HG03045 (cell line): Measurements from ENCODE around the gene KRTAP10-2.
"Not testable (repeated sequence)": the region's sequence is repeated elsewhere in the genome, so short reads cannot be mapped to it uniquely, and the experiment has no call there.

Source experiments
- ATAC-seq: cut with Tn5 transposase; IDR thresholded peaks from one replicate; pipeline ENCODE4 v1.9.1; 2021; ENCODE audit warnings: mild to moderate bottlenecking, moderate library complexity; ENCODE audit not compliant: unreplicated experiment

The KRTAP10-2 gene

DNA sequence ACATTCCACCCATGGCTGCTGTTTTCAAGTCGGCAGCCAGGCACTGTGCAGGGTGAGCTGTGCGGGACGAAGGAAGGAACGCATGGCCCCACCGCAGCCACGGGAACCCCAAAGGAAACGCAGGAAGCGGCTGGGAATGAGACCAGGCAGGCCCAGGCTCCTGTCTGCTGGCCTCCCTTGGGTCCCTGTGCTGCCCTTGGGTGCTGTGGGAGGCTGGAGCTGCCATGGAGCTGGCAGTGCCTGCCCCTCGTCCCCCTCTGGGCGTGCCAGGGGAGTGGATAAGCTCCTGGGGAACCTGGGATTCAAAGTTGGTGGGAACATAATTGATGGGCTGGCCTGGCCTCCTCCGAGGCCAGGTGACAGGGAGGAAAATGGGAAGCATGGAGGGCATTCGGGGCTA is 17.0 kb upstream of the KRTAP10-2 start:
- no peak for ATAC-seq

DNA sequence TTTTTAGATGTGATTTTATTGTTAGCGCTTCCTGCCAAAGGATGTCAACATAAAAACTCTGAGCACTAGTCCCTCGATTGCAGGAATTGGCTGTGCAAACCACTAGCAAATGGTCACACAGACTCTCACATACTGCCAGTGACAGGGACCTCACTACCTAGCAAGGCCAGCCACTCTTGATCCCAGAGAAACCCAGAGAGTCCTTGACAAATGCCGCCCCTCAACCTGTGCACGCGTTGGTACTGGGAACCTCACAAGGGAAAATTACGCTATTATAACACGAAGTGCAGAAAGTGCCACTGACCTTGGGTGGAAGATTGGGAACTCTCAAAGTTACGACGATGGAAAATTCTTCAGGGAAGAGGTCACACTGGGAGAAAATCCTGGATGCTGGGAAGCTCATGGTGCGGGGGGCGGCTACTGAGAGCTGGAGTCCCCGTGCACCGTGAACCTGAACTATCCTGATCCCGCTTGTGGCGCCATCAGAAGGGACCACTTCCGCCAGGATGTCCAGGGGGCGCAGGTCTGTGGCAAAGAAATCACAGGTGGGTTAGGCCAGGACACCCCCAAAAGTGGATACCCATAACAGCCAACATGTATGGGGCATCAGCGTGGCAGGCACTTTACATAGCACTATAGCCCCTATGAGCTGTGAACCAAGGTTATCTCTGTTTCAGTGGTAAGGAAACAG is 16.3 kb upstream of the KRTAP10-2 start:
- no peak for ATAC-seq

DNA sequence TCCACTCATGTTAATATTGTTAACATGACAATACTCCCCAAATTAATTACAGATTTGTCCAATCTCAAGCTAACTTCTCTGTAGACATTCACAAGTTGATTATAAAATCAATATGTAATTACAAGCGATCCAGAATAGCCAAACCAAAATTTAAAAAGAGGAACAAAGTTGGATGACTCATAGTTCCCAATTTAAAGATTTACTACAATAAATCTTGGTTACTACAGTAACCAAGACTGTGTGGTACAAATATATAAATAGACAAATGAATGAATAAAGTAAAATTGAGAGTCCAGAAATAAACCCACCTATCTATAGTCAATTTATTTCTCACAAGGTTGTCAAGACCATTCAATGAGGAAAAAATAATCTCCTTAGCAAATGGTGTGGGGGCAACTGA is 15.1 kb upstream of the KRTAP10-2 start:
- ATAC-seq, result no peak

DNA sequence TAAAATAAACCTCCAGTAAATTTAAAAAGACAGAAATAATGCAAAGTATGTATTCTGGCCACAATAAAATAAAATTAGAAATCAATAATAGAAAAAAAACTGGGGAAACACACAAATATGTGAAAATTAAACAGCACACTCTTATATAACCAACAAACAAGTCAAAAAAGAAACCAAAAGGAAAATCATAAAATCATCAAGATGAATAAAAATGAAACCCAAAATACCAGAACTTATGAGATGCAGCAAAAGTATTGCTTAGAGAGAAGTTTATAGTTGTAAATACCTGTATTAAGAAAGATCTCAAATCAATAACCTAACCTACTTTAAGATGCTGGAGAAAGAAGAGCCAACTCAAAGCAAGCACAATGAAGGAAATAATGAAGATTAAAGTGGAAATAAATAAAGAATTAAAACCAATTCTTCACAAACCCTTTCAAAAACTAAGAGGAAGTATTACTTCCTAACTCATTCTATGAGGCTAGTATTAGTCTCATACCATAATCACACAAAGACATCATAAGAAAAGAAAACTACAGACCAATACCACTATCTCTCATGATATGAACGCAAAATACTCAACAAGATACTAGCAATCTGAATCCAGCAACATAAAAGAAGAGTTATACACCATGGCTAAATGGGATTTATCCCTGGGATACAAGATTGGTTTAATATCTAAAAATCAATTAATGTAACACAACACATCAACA is 13.7 kb upstream of the KRTAP10-2 start:
- ATAC-seq, result no peak

DNA sequence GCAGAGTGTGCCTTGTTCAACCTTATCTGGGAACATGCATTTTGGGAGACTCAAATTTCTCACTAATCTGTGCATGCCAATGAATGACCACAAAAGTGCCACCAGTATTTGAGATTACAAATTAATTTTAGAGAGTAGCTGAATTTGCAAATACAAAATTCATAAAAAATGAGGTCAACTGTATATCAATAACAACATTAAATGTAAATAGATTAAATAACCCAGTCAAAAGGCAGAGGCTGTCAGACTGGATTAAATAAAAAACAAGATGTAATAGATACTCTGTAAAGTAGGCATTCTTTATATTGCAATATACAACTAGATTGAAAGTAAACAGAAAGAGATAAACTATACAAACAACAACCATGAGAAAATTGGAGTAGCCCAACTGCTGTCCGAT is 12.8 kb upstream of the KRTAP10-2 start:
- ATAC-seq, result no peak

DNA sequence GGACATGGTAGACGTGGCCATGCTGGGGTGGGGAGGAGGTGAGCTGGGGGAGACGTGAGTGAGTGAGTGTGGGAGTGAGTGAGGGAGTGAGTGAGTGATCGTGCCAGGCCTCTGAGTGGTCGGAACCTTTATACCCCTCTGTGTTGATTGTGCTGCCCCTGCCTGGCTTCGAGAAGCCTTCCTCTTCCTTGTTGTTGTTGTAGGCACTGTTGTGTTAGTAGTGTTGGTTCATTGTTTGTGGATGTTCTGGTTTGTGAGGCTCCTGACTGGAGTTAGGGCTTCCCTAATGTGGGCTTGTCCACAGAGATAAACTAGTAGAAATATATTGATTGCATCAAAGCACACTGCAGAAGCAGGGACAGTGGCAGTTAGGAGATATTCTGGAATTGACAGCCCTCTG is 7.4 kb upstream of the KRTAP10-2 start, which contains the start of gene KRTAP10-3:
TSS of gene KRTAP10-3 (minus strand) at position 101 of the 400 bp plus-strand sequence. CDS start at position 21, 80 bp downstream.
- no peak for ATAC-seq

DNA sequence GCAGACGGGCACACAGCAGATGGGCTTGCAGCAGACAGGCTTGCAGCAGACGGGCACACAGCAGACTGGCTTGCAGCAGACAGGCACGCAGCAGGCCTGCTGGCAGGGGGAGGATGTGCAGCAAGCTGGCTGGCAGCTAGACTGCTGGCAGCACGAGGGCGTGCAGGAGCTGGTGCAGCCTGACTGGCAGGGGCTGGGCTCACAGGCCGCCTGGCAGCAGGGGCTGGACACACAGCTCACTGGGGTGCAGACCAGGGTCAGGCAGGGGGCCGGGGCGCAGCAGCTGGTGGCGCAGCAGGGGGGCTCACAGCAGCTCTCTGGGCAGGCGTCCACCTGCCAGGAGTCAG is 7.0 kb upstream of the KRTAP10-2 start:
- ATAC-seq, result not testable (repeated sequence)

DNA sequence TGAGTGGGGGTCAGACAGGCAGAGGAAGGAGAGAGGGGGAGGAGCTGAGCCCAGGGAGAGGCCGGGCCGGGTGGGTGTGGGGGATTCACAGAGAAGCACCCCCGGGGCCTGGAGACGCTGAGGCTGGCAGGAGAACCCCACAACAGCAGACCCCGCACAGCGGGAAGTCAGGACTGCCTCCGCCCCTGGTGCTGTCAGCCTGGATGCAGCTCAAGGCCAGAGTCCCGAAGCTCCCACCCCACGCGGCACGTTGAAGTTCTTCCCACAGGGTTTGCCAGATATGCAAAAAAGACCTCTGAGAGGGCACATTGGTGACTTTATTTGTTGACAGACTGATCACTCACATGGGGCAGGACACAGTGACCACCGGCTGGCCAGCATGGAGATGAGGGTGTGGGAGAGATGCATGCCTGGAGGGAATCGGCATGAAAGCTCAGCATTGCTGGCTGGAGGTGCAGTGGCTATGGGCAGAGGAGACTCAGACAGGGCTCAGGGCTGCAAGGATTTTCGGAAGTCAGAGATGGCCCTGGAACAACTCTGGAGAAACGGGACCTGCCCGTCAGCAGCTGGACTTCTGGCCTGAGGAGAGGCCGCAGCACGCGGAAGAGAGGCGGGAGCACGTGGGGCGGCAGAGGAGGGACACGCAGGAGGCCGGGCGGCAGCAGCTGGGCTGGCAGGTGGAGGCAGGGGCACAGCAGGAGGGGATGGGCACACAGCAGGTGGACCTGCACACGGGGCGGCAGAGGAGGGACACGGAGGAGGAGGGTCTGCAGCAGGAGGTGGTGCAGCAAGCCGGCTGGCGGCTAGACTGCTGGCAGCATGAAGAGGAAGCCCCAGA is 6.4 kb upstream of the KRTAP10-2 start:
- ATAC-seq, result no peak

DNA sequence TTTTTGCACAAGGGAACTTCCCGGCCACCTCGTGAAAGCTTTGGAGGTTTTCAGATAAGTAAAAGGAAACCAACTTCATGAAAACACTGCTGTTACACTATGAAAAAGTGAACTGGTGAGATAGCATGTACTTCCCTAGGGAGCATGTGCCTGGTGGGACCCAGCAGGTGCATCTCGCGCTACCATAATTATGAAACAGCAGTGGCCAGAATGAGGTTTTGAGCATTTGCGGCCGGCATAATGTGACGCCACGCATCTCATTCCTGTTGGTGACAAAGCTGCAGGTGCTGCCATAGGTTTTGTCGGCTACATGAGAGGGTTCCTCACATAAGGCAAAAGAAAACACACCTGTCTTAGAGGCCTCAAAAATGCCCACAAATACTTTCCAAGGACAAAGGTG is 5.6 kb upstream of the KRTAP10-2 start:
- no peak for ATAC-seq

DNA sequence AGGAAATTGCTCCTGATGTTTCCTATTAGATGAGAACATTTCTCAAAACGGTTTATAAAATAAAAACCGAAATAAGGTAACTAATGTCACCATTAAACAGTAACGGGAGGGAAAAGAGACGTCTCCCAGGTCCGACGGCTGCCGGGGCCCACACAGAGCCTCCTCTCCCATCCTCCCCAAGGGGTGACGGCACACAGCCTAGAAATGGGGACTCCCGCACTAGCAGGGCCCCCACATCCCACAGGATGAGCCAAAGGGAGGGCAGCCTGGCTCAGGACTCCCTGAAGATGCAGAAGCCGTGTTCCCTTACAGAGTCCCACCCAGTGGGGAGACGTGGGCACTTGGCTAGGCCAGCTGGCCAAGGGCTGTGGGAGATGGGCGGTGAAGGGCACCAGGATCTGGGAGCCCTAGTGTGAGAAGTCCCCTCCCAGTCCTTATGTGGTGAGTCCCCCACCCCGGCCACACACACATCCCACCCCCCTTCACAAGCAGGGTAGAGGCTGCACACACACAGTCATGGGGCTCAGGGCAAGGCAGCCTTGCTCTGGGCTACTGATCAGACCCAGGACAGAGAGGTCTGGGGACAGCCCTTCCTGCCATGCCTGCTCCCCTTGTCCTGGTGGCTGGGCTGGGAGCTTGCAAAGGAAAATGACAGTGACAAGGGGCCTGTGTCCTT is 4.0 kb upstream of the KRTAP10-2 start:
- ATAC-seq, result no peak

DNA sequence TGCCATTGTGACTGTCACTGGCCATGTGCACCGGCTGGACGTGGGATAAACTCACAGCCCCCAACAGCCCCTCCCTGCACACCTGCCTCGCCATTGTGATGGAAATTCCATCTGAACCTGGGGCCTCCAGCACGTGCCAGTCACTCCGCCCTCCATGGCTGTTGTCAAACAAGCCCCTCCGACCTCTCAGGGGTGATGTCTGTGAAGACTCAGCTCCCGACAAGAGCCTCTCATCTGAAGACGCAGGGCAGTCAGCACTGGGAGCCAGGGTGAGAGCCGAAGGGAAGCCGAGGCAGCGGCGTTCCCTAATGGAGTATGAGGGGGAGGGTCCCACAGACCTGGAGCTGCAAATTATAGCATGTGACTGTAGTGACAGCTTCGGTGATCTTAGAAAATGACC is 1.4 kb upstream of the KRTAP10-2 start:
- ATAC-seq, result no peak

DNA sequence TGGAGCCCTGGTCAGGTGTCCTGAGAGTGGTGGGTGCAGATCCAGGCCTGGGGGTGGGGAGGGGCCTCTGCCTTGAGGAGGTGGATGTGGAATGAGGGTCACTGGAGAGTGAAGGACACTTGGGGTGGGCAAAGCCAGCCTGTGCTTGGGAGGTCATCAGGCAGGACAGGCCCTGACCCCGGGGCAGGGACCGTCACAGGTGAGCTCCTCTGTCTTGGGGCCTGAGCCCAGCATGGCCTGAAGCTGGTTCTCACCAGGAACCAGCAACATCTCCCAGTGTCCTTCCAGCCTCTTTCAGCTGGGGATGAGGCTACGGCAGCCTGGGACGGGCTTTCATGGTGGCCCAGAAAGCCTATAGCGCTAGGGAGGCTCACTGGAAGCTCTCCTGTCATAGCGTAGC is 831 bp upstream of the KRTAP10-2 start:
- ATAC-seq, result no peak

DNA sequence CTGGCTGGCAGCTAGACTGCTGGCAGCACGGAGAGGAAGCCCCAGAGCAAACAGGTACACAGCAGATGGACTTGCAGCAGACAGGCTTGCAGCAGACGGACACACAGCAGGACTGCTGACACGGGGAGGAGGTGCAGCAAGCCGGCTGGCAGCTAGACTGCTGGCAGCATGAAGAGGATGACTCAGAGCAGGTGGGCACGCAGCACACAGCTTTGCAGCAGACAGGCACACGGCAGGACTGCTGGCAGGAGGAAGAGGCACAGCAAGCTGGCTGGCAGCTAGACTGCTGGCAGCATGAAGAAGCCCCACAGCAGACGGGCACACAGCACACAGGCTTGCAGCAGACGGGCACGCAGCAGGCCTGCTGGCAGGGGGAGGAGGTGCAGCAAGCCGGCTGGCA is 498 bp downstream of the KRTAP10-2 start:
- no peak for ATAC-seq

DNA sequence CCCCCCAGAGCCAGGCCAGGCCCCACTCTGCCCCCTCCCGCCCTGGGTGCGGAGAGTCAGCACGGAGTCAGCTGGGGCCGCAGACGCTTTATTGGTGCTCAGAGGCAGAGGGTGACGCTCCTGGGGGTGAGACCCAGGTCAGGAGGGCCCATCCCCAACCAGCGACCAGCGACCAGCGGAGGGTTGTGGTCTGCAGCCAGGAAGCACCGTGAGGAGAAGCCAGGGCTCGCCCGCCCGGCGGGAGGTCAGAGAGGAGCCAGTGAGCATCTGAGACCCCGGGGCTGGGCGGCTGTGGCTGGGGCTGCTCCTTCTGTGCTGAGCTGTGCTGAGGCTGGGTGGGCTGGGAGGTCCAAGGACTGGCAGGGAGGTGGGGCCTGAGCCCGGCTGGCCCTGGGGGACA is 1.0 kb downstream of the KRTAP10-2 start:
- not testable (repeated sequence) for ATAC-seq

DNA sequence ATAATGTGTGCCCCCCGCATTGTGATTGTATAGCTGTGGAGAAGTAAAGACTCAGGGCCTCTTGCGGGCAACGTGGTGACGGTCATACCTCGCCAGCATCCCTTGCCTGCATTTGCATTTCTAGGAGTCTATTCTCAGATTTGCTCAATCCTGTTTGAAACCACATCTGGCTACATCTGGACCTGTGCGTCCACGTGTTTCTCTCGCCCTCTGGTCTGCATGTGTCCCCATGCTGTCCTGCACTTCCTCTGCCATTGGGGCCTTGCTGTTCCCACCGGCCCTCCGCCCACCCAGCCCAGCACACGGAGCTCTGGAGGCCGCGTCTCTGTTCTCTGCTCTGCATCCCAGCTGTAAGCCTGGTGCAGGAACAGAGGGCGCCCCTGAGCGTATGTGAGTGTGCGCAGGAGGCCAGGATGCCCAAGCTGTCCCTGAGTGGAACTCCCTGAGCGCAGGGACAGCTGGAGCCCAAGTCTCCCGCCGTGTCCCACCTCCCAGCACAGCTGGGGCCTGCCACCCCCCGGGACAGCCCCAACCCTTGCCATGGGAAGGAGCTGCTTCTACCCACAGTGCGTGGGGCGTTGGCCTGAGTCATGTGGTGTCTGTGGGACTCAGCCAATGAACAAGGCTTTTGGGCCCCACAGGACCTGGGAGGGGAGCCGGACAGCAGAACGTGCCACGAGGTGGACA is 1.6 kb downstream of the KRTAP10-2 start:
- no peak for ATAC-seq

DNA sequence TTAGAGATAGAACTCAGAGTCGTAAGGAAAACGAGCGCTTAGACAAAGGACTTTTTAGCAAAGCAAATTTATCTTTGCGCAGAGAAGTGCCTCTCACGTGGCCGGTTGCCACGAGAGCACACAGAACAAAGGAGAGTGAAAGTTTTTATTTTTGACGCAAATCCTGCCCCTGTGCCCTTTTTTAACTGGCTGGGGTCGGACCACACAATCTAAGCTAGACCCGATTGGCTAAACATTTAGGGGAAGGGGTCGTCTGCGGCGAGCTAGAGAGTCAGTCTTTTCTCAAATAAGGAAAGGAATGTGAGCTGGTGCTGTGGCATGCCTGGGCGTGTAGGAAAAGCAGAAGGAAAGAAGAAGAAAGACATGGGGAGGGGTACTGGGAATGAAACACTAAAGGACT is 2.4 kb downstream of the KRTAP10-2 start:
- ATAC-seq, result no peak

DNA sequence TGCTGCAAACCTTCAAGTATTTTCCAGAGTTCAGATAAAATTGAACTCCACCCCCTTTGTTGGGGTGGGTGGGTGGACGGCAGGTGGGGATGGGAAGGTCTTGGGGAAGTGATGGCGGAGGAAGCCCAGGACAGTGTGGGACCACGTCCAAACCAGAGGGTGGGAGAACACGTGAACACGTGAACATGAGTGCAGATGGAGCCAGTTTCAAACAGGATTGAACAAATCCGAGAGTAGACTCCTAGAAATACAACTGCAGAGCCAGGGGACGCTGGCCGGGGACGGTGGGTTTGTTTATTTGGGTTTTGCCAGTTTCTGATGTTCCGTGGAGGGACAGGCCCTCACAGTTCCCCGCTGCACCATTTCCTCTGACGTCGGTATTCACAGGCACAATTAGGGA is 2.9 kb downstream of the KRTAP10-2 start:
- no peak for ATAC-seq

DNA sequence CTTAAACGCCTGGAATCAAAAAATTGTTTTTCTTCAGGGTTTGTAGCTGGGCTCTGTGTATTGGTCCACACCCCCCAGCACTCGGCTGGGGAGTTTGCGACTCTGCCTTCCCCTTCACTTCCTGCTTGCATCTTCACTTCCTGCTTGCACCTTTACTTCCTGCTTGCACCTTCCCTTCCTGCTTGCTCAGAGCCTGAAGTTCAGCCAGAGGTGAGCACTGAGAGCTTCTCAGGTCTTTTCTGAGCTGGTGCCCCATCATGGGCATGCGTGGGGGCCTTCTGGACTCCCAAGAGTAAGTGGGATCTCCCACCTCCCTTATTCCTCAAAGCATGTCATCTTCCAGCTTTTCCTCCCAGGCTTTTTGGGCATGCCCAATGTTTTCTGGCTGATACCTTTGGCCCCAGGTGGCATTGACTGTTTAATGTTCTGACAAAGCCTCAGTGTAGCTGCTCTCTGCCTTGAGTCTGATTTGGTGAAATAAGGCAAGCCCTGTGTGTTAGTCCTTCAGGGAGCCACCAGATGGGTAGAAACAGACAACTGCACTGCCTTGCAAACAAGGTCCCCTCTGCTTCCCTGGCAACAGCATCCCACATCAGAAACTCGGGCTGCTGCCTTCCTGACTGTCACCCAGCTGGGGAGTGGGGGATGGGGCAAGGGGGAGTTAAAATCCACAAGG is 3.5 kb downstream of the KRTAP10-2 start:
- ATAC-seq, result no peak

DNA sequence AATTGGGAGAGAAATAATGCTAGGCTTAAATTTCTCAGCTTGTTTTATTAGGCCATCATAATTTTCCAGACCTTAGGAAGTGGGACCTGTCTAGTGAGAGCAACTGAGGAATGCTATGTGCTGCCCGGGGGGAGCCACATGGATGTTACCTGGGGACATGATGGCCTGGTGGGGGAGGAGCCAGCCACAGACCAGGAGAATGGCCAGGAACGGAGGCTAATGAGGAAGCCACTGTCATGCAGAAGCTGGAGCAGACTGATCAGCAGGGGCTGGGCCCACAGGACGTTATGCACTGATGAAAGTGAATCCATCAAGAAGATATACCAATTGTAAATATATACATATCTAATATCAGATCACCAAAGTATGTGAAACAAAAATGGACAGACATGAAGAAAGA is 6.7 kb downstream of the KRTAP10-2 start:
- ATAC-seq, result no peak

DNA sequence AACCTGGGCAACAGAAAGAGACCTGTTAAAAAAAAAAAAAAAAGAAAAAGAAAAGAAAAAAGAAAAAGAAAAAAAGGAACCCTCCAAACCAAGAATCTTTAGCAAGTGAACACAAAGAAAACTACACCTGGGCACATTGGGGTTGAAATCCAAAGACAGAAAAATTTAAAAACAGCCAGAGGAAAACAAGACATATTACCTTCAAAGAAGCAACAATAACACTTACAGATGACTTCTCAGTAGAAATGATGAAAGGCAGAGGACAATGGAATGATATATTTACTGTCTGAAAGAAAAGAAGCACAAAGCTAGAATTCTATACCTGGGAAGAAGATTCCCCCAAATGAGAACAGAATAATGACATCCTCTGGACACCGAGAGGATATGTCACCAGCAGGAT is 8.6 kb downstream of the KRTAP10-2 start:
- ATAC-seq, result no peak
